OCI-LY3 (cell line): Measurements from ENCODE around the gene ANKH.

Source experiments
- H2AFZ ChIP-seq: fragments of 200-600, 300-600 bp; shearing (Covaris generic); 2 replicates; pipeline ENCODE4 v1.6.0; 2014; ENCODE audit warnings: antibody characterized with exemption, low read depth, low read length
- H3K27ac ChIP-seq: fragments of 200-600, 300-600 bp; sonication (generic); 2 replicates; pipeline ENCODE4 v1.5.1; 2014; ENCODE audit warnings: mild to moderate bottlenecking, low read length, moderate library complexity, mixed read lengths
- H3K27me3 ChIP-seq: fragments of 200-600, 300-600 bp; sonication (generic); 2 replicates; pipeline ENCODE4 v1.6.1; 2014; ENCODE audit warnings: low read depth, low read length, mixed read lengths
- H3K36me3 ChIP-seq: fragments of 200-600, 300-600 bp; sonication (generic); replicated peaks from 2 replicates; pipeline ENCODE3; 2014; ENCODE audit warnings: low read depth, low read length, mixed read lengths
- H3K4me1 ChIP-seq: fragments of 300-600, 200-600 bp; sonication (generic); 2 replicates; pipeline ENCODE4 v1.6.1; 2014; ENCODE audit warnings: low read length, mixed read lengths
- H3K4me2 ChIP-seq: fragments of 200-600, 300-600 bp; sonication (generic); 2 replicates; pipeline ENCODE4 v1.6.1; 2014; ENCODE audit warnings: low read length, mixed read lengths
- H3K4me3 ChIP-seq: fragments of 300-600, 200-600 bp; sonication (generic); 2 replicates; pipeline ENCODE4 v1.5.1; 2014; ENCODE audit warnings: antibody characterized with exemption, mild to moderate bottlenecking, low read length, moderate library complexity
- H3K79me2 ChIP-seq: fragments of 300-600, 200-600 bp; shearing (Covaris generic); 2 replicates; pipeline ENCODE4 v1.6.1; 2014; ENCODE audit warnings: mild to moderate bottlenecking, low read length, mixed read lengths
- H3K9ac ChIP-seq: fragments of 300-600, 200-600 bp; shearing (Covaris generic); 2 replicates; pipeline ENCODE4 v1.6.0; 2014; ENCODE audit warnings: mild to moderate bottlenecking, low read length, moderate library complexity
- H3K9me3 ChIP-seq: fragments of 200-600, 300-600 bp; shearing (Covaris generic); 2 replicates; pipeline ENCODE4 v1.6.1; 2014; ENCODE audit warnings: low read length, mixed read lengths; ENCODE audit not compliant: insufficient read depth
- H4K20me1 ChIP-seq: fragments of 200-600, 300-600 bp; sonication (generic); 2 replicates; pipeline ENCODE4 v1.6.1; 2016; ENCODE audit warnings: low read length, mixed read lengths; ENCODE audit not compliant: insufficient read depth
- CTCF ChIP-seq: fragments of 200-600, 300-600 bp; sonication (generic); IDR thresholded peaks from 2 replicates; pipeline ENCODE4 v1.5.1; 2014; ENCODE audit warnings: antibody characterized with exemption, low read length, low read depth
- EZH2phosphoT487 ChIP-seq: fragments of 200-600 bp; shearing (Covaris generic); IDR thresholded peaks from 2 replicates; pipeline ENCODE4 v1.6.1; 2018; ENCODE audit warnings: antibody characterized with exemption, mixed run types, low read depth

Gene ANKH

DNA sequence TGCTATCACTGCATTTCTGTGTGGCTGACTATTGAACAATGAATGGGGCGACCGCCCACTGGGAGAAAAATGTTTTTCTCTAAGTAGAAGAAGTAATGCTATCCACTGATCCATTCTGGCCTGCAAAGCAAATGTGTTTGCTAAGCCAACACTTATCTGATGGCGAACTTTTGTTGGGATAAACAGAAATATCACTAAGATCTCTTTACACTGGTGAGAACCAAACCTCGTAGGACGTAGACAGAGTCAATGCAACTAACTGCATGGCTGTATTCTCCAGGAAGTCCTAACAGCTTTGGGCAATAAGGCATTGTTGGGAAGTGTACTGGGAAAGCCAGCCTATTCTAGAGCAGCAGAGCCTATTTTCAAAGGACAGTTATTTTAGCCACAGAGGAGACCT lies 77.7 kb downstream of the ANKH start:
- TF ChIP-seq EZH2phosphoT487 (no peak), CTCF (no peak)
- Histone ChIP-seq H3K4me2 (no peak overlapping the region), H3K27me3 (no peaks in the 10 kb centered on the region), H3K4me3 (no peak overlapping the region), H3K9ac (no peak overlapping the region), H3K4me1 (no peaks in the 10 kb centered on the region), H3K9me3 (no peaks in the 10 kb centered on the region), H3K36me3 (no peaks in the 10 kb centered on the region), H2AFZ (no peak overlapping the region), H4K20me1 (no peaks in the 10 kb centered on the region), H3K27ac (no peak overlapping the region), H3K79me2 (no peaks in the 10 kb centered on the region)

DNA sequence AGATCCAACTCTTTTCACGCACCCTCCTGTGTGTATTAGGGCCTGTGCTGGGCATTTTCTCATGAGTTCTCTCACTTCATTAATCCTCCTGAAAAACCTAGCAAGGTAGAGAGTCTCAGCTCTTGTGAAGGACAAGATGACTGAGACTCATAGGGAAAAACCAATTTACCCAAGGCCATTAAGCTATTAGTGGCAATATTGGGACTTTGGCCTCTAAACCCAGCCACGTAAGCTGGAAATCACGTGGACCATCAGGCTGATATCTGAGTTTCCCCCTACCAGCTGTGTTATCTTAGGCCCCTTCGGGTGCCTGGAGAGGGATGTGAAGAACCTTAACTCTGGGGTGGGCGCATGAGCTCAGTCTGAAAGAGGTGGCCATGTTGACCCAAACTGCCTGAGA lies 80.7 kb downstream of the ANKH start:
- Histone ChIP-seq H3K79me2 (no peaks in the 10 kb centered on the region), H3K4me3 (no peak overlapping the region), H3K4me2 (no peak overlapping the region), H3K36me3 (no peaks in the 10 kb centered on the region), H3K9ac (no peak overlapping the region), H3K27ac (no peak overlapping the region), H3K4me1 (no peaks in the 10 kb centered on the region; the same call in 1 of the 2 replicates), H2AFZ (no peak overlapping the region), H3K27me3 (no peaks in the 10 kb centered on the region), H4K20me1 (no peaks in the 10 kb centered on the region), H3K9me3 (no peaks in the 10 kb centered on the region)
- TF ChIP-seq EZH2phosphoT487 (no peak), CTCF (no peak)

GRCh38 chr5:14790220-14790619 lies 81.4 kb downstream of the ANKH start:
- TF ChIP-seq EZH2phosphoT487 (no peak), CTCF (no peak)
- no peaks in the 10 kb centered on the region for H4K20me1 ChIP-seq
- no peaks in the 10 kb centered on the region for H3K27me3 ChIP-seq
- H3K36me3 ChIP-seq: no peaks in the 10 kb centered on the region
- H3K4me1 ChIP-seq: no peaks in the 10 kb centered on the region; the same call in 1 of the 2 replicates
- H3K9me3 ChIP-seq: no peaks in the 10 kb centered on the region
- H3K27ac ChIP-seq: no peak overlapping the region
- no peak overlapping the region for H2AFZ ChIP-seq
- no peaks in the 10 kb centered on the region for H3K79me2 ChIP-seq
- H3K9ac ChIP-seq: no peak overlapping the region
- no peak overlapping the region for H3K4me3 ChIP-seq
- no peak overlapping the region for H3K4me2 ChIP-seq

DNA sequence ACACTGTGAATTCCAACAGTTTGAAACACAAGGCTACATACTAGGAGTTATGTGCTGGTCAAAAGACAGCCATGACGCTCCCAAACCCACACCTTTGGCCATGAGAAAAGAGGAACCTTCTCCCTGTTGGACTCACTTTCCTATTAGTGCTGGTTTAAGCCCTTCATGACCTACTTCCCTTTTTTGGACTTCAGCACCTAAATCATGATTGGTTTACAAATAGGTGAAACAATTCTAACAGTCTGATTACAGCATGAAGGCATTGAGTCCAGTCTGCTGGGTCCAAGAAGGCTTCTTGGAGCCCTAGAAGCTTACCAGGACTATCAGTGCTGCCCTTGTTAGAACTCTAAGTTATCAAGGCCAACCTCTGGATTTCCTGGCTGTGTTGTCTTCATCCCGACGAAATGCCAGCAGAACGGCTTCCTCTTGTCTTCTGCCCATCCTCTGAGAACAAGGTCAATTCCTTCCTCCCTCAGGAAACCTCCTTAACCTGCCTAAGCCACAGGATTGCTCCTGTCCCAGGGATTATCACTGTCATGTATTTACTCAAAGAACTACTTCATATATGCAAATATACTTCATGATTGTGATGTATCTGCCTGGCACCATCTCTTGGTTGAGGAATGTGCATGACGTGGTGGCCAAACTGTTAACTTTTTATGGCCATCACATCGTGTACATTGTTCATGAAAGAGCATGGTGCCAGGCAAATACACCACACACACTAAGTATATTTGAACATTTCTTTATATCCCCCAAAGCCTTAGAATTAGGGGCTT lies 83.6 kb downstream of the ANKH start:
- no peak overlapping the region for H3K4me3 ChIP-seq
- H3K36me3 ChIP-seq: no peaks in the 10 kb centered on the region
- no peaks in the 10 kb centered on the region for H3K79me2 ChIP-seq
- H3K27ac ChIP-seq: no peak overlapping the region
- H3K4me1 ChIP-seq: peaks cover 12% of the 10 kb centered on the region
- no peaks in the 10 kb centered on the region for H4K20me1 ChIP-seq
- no peak overlapping the region for H2AFZ ChIP-seq
- TF ChIP-seq EZH2phosphoT487 (no peak), CTCF (no peak)
- H3K9ac ChIP-seq: no peak overlapping the region
- no peak overlapping the region for H3K4me2 ChIP-seq
- no peaks in the 10 kb centered on the region for H3K9me3 ChIP-seq
- no peaks in the 10 kb centered on the region for H3K27me3 ChIP-seq
